Stimulated activated CD4-positive, alpha-beta T cell treated with anti-CD3 and anti-CD28 coated beads, Interleukin-2, amount 100 ng/mL, for 24 hours (primary cell): ENCODE measurements around the gene LHFPL3.

Source experiments
- DNase-seq, 2 donors: peaks; one replicate each; pipeline ENCODE4 v3.0.0-alpha.2; 2020

LHFPL3 gene

DNA sequence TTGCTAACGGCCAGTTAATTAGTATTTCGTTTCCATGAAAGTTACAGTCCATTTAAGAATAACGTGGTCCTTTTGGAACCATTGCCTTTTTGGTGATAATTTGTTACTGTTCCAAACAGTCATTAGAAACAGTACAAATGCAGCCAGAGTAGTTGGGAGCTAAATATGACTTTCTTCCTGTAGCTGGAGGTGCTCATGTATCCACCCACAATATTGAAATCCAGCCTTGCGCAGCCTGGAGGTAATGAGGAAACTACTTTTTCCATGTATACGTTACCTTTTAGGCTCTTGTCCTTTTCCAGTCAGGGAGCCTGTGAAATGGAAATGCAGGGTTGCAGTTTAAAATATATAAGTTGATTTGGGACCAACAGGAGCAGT is 43.6 kb downstream of the LHFPL3 start:
- no peak for DNase-seq

DNA sequence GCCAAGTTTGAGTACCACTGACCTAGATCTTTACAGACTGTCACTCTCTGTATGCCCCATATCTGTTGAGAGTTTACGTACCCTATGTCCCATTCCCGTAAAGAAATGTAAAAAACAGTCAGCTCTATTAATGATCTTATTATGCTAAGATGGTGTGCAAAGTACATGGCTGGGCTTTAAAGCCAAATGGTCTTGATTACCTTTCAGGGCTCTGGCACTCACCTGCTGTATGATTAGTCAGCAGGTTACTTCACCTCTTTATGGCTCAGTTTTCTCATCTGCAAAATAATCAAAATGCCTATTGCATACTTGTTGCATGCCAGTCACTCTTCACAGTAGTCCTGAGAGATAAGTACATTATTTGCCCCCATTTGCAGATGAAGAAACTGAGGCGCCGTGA is 54.2 kb downstream of the LHFPL3 start:
- DNase-seq: no peak

DNA sequence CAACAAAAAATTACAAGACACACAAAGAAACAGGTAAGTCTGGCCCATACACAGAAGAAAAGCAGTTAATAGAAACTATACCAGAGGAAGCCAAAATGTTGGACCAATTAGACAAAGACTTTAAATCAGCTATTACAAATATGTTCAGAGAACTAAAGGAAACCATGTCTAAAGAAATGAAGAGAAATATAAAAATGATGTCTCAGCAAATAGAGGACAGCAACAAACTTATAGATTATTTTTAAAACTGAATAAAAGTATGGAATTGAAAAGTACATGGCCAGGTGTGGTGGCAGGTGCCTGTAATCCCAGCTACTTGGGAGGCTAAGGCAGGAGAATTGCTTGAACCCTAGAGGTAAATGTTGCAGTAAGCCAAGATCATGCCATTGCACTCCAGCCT is 58.5 kb downstream of the LHFPL3 start:
- DNase-seq: no peak

DNA sequence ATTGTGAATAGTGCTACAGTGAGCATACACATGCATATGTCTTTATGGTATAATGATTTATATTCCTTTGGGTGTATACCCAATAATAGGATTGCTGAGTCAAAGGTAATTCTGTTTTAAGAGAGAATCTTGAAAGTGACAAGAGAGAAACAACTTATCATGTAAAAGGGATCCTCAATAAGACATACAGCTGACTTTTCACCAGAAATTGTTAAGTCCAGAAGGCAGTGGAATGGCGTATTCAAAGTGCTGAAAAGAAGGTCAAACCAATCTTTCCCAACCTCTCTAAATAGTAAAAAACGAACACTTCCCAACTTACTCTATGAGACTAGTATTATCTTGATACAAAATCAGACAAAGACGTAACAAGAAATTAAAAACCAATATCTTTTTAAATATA is 59.8 kb downstream of the LHFPL3 start:
- no peak for DNase-seq

DNA sequence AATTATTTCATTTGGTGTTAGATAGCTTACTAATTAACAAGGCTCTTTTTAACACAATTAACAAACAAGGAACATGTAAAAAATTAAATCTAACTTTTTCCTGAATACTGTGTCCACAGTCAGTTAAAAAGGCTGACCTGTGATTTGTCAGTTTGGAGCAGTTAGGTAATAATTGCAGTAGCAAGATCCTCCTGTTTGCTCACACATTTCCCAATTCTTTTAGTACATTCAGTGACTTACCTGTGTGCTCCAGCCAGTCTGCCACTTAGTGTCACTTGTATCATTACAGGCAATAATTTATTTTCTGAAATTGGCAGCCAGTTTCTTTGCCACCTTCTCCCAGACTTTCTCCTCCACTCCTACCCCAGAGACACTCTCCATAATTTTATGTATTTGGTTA is 66.8 kb downstream of the LHFPL3 start:
- DNase-seq: no peak

DNA sequence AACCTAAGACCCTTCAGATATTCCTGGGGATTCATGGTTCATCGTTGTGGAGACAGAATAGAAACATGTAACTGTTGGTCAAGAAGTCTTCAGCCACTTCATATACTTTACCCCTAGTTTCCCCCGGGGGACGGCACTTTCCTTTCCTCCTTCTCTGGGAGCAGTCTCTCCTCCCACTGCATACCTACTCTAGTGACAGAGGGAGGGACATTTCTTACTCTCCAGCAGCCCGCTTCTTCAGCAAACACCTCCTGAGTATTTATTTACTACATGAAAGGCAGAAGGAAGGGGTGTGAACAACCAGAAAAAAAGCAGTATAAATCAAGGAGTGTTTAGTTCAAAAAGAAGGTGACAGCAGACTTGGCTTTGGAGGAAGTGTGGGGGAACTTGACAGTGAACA is 69.0 kb downstream of the LHFPL3 start:
- no peak for DNase-seq

DNA sequence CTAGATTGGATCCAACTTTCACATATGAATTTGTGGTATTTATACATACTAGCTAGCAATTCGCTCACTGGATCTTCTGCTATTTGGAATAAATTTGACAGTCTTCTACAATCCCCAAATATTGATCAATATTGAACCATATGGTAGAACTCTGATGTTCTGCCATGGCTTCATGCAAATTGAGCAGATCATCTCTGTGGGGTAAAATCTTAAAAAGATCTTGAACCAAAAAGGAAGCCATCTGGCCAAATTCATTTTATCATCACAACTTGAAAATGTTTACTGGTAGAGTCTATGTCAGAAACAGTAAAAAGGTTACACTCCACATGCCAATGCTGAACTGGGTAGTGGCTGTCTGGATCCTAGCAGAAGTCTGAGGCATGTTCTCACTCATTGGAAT is 80.0 kb downstream of the LHFPL3 start:
- no peak for DNase-seq

DNA sequence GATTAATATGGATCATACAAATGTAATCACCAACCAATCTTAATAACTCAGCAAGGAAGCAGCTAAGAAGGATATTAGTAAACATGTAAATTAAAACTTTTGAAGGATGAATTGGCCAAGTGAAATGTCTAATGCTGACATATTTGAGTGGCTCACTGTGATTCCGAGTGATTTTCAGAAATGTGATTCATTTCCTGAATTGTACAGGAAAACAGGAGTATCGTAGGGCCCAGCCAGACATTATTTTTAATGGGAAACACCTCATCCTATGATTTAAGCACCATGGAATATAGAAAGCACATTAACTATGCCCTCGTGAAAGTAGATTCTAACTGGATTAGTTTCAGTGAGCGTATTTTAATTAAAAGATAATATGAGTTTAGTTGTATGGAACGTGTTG is 82.3 kb downstream of the LHFPL3 start:
- no peak for DNase-seq

DNA sequence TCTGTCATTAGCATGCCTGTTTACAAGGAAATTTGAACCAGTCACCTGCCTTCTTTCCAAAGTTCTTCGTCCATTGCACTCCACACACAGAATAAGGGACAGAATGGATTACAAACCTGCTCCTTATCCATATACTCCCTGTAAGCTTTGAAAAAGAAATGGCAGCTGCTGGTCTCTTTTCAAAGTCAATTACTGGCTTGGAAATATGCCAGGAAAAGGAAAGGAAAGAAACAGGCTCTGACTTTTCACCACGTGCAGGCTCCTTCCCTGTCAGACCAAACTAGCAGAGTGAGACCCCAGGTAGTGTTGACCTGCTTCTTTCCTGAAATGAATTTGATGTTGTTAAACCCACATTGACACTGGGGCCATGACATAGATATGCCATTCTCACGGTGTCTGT is 84.5 kb downstream of the LHFPL3 start:
- DNase-seq: no peak

DNA sequence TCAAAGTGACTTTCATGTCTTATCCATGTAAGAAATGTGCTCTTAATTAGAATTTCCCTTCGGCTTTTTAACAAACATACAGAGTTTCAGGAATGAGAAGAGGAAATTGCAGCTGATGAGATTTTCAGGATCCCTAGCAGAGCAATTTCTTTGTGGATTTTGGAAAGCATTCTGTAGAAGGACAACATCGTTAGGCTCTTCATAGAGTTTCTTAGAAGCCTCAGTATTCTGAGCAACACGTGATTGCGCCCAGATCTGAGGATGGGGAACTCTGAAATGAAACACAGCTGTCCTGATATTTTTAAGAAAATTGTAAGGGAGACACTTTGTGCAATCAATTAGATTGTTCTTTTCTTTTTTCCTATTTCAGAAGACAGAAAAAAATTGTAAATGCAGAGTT is 85.8 kb downstream of the LHFPL3 start:
- DNase-seq: no peak

DNA sequence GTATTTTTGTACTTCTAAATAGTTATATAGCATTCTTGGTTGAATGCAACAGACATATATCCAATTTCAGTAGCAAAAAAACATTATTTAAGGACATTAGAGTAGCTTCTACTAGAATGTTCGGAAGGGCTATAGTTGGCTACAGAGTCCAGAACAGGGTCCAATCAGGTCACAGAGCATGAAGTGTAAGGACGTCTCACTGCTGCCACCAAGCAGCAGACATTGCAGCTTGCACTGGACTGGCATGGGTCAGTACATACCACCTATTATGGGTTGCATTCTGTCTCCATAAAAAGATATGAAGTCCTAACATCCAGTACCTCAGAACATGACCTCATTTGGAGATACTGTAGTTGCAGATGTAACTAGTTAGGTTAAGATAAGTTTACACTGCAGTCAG is 87.3 kb downstream of the LHFPL3 start:
- no peak for DNase-seq

DNA sequence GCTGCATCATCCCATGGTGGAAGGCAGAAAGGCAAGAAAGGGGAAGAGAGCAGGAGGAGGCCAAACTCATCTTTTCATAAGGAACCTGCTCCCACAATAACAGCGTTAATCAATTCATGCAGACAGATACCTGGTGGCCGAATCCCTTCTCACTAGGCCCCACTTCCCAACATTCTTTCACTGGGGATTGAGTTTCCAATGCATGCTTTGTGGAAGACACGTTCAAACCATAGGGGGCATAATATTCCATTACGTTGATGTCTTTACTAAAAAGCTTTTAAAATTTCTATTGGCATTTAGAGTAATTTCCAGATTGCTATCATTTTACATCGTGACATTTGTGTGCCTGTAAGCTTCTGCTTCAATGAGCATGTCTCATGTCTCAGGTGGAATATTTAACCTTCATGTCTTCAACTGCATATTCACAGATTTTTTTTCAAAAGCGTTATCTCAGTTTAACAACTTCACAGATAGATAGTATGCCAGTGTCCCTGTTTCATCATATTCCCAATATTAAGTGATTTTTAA is 88.5 kb downstream of the LHFPL3 start:
- DNase-seq: no peak

DNA sequence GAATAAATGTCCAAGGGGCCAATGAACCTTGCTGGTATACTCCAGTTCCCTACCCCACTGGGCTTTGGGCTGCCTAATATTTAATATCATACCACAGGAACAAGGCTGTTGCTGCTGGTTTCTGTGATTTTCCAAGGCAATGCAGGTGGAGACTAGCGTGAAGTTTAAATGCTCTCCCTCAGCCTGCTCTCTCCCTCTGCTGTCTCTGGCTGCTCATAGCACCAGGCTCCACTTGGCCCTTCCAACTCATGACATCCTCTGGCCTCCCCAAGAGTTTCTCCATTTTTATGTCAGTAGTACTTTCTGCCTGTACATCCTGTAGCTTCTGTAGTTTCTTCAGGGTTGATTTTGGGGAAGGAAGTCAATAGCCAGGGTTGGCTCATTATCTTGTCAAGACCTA is 103.5 kb downstream of the LHFPL3 start:
- DNase-seq: no peak

DNA sequence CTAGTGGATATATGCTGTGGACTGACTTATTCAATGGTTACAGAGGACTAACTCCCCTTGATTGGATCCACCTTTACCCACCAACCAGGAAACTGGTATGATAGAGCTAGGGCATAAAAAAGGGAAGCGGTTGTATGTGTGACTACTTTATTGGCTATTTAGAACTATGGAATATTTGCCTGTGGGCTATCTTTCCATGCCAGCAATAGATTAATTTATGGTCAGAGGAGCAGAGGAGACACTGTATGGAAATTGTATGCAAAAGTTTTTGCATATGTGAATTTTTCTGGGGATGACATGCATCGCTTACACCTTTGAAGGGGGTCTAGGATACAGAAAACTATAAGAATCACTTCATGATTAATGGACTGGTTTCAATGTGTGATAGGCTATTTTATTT is 105.7 kb downstream of the LHFPL3 start:
- DNase-seq: no peak

DNA sequence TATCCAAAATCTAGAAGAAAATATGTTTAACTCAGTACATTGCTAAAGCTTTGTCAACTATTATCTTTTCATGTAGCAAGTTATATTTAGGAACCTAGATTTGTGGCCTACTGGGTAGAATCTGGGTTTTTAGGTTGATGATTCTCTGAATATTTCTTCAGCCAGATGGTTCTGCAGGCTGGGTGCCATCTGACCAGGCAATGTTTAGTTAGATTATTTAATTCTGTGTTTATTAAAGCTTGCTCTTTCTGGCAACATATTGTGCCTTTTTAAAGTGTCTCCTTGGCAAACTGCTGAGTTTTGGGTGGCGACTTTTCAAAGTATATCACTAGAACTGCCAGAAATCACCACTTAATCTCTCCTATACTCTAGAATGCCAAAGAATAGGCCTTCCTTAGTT is 114.1 kb downstream of the LHFPL3 start:
- no peak for DNase-seq

DNA sequence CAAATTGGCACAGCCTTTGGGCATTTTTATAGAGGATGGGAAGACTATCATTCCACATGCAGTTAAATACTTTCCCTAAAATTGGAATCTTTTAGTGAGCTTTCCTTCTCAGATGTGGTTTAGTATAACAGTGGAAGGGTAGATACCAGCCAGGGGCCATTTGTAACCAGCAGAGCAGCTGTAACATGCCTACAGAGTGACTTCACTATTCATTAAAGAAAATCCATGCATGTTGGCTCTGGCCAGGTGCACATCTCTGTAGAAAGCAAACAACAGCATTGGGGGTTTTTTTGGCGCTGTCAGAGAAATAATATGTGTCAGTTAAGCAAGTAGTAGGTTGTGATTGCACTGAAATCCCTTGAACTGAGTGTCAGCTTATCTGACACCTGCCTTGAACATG is 115.6 kb downstream of the LHFPL3 start:
- DNase-seq: no peak

DNA sequence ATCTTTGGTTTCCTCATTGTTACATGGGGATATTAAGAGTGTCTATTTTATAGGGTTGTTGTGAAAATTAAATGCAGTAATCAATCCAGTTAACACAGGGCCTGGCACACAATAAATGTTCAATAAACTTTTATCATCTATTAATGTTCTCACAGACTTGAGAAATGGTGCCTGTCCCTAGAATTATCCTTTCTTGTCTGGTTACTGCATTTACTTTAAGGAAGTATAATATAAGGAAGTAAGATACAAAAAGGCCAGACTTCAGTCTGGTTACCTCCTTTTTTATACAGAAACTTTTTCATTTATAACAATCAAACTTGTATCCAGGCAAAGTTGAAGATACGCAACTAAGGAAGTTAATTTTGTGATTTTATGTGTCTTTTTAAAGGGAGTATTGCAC is 117.0 kb downstream of the LHFPL3 start:
- DNase-seq: no peak

DNA sequence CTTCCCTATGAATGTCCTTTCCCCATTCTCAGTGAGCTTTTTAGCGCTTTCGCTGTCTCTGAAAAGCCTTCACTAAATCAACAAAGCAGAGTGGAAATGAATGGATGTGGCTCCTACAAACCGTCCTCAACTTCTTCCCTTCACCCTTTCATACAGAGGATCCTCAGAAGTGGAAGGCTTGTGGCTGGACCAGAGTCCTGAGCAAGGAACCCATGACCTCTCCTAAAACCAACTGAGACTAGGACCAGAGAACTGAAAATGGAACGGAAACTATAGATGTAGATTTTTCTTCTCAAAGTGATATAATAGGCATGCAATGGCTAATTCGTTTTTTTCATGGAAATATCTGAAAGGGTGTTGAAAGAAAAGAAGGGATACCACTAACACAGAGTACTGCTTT is 122.5 kb downstream of the LHFPL3 start:
- DNase-seq: no peak

DNA sequence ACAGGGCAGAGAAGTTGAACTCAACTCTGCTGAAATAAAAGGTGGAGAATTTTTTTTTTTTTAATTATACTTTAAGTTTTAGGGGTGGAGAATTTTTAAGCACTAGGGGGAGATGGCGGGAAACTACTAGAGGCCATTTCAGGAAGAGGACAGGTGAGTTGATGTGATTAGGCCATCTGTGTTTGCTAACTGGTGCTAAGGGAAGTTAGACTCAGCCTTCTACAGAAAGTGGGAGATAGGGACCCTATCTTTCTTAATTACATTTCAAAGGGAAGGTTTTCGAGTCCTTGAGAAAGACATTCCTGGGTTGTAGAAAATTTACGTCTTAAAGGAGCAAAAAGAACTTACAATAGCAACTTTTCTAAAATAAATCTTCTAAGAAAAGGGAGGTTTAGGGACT is 124.8 kb downstream of the LHFPL3 start:
- no peak for DNase-seq

DNA sequence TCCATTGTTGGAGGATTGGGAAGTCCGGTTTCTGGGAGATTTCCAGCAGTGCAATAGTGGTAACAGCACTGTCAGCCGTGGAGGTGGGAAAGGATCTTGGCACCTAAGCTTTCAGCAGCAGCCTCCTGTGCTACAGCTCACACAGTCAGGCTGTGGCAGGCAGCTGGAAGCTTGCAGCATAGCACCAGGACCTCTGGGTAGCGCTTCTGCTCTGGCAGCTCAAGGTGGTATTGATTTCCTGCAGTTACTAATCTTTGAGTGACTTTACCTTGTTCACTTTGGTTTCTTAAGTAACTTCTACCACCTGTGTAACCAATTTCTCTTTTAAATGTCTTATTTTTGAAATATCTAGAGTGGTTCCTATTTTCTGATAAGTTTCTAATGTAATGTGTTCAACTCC is 130.5 kb downstream of the LHFPL3 start:
- DNase-seq: no peak

DNA sequence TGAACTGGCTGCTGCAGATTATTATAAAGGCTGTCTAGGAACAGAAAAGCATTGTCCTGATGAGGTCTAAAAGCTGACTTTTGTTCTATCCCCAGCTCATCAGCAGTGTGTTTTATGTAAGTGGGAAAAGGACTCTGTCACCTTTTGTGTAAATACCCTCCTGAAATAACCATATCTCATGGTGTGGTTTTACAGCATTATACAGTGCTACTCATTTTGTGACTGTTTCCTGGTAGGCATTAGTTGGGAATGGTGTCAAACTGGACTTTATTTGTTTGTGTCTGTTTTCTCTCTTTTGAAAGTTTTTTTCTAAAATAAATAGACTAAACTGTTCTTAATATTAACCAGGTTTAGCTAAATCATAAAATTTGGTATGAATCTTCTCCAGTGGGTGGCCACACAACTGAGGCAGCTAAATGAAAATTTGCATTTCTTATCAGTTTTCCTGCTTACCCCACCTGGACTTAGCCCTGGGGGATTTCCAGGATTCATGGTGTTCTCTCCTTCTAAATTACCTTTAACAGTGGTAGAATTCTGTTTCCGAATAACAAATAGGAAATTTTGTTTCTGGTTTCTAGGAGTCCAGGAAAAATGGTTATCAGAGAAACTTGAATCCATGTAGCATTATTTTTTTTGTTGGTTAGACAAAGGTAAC is 140.9 kb downstream of the LHFPL3 start:
- DNase-seq: no peak

DNA sequence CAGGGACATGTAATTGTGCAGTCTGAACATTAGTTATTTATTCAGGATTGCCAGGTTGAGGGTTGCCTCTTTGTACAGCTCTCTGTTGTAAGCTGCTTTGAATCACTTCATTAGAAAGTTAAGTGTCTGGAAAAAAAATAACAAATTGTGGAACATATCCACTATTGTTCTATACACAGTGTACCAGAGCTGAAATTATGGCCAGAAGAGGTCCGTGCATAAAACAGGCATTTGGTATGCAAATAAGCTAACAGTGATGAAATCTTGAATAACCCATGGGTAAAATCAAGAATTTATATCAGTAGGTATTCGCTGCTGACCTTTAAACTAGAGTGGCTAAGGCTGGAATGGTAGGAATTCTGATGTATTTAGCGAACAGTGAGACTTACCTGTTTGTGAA is 152.1 kb downstream of the LHFPL3 start:
- no peak for DNase-seq

DNA sequence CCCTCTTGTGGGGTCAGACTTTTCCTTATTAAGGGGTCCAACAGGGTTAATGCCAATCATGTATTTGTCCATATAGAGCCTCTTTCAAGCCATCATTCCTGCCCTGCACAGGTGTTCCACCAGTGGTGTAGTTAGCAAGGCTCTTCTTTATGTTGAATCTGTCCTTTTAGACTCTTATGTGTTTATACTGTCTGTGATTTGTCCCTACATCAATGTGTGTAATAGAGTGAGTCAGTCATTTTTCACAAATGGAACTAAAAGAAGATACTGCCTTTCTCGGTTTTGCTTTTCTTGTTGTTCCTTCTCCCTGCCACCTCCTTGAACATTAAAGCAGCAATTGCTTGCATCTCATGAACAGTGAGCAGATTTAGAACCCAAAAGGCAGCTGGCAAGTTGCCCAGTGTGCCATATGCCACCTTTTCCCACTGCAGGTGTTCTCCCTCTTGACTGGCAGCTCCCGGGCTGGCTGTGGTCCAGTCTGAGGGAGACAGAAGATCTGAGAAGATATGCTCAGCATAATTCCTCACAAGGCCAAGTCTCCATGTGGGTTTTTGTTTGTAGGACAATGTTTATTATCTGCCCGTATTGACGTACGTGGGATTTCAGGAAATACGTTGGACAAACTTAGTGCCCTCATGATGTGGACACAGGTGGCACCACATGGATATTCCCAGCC is 154.1 kb downstream of the LHFPL3 start:
- DNase-seq: no peak

DNA sequence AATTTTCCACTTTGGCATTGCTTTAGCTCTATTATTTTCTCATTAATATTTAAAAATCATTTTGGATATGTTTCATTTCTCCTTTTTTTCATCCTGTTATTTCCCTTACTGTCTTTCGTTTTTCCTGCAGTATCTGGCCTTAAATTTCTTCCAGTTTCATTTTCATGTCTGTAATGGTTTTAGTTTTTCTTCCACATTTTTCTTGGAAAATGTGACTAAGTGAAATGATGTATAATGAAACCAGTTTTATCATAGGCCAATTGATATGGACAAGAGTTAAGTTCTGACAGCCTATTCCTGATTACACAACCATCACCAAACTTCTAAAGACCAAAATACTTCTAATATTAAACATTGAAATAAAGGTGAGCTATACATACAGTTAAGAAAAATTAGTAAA is 158.5 kb downstream of the LHFPL3 start:
- no peak for DNase-seq

DNA sequence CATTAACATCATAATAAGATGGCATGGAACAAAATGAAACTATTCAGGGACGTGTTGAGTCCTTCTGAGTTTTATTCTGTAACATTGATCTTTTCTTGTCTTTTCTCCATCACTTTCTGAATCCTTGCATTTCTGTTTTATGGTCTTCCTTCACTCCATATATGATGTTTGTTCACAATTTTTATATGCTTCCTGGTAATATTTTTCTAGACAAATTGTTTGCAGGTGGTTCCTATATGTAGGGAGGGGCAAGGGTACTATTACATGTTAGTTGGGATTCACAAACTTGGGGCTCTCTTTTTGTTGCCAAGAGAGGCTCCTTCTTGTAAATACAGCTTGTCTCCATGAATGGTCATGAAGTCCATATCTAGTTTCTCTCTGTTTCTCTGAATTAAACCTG is 159.2 kb downstream of the LHFPL3 start:
- no peak for DNase-seq
